Inflammatory macrophage treated with lipopolysaccharide for 4 hours (primary cell): ENCODE measurements around the gene LZTS2.

ENCODE experiments used
- DNase-seq: peaks from one replicate; pipeline ENCODE4 v3.0.0-alpha.2; 2020

The LZTS2 gene

DNA sequence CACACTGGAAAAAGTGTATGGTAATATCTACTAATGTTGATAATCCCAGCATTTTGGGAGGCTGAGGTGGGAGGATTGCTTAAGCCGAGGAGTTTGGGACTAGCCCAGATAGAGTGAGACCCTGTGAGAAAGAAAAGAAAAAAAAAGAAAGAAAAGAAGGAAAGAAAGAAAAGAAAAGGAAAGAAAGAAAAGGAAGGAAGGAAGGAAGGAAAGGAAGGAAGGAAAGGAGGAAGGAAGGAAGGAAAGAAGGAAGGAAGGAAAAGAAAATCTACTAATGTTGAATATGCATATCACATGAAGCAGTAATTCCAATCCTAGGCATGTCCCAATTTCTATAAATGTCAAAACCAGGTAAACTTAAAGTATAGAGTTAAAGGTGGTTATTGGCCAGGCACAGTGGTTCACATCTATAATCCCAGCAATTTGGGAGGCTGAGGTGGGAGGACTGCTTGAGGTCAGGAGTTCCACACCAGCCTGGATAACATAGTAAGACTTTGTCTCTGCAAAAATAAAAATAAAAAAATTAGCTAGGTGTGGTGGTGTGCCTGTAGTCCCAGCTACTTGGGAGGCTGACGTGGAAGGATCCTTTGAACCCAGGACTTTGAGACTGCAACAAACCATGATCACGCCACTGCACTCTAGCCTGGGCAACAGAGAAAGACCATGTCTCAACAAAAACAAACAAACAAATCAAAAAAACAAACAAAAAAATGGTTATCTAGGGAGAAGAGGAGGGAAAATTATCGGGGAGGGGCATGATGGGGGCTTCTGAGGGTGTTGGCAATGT, 57.0 kb downstream of the LZTS2 start:
- DNase-seq: no peak
